NCI-H524 treated with DMSO at 0.1 percent for 48 hours (cell line): ENCODE measurements around the gene ZMIZ1.

Experiments
- DNase-seq: peaks from one replicate; lab custom pipeline; 2025; lab: John Stamatoyannopoulos, UW

Gene ZMIZ1

GRCh38 chr10:79068562-79069324 is at the start of gene ZMIZ1:
Gene ZMIZ1 (plus strand): TSS chr10:79068966. CDS start chr10:79201633, 132,667 bp downstream.
- DNase-seq: no peak

- no peak for DNase-seq
These were observed 49.2 kb upstream of the ZMIZ1 start for GRCh38 chr10:79019441-79020014.

- no peak for DNase-seq
These were observed 48.7 kb upstream of the ZMIZ1 start for GRCh38 chr10:79020015-79020491.

- no peak for DNase-seq
These were observed 48.2 kb upstream of the ZMIZ1 start for GRCh38 chr10:79020605-79021004.

- DNase-seq: no peak
These were observed 47.3 kb upstream of the ZMIZ1 start for GRCh38 chr10:79021331-79021907.

- no peak for DNase-seq
These were observed 46.7 kb upstream of the ZMIZ1 start for GRCh38 chr10:79021948-79022499.

- DNase-seq: no peak
These were observed 46.1 kb upstream of the ZMIZ1 start for GRCh38 chr10:79022565-79023230.

- DNase-seq: no peak
These were observed 45.3 kb upstream of the ZMIZ1 start for GRCh38 chr10:79023240-79024162.

GRCh38 chr10:79024296-79024695 is 44.5 kb upstream of the ZMIZ1 start:
- no peak for DNase-seq

GRCh38 chr10:79024720-79025198 is 44.0 kb upstream of the ZMIZ1 start:
- no peak for DNase-seq

- no peak for DNase-seq
These were observed 43.5 kb upstream of the ZMIZ1 start for GRCh38 chr10:79025199-79025832.

- DNase-seq: no peak
These were observed 42.4 kb upstream of the ZMIZ1 start for GRCh38 chr10:79026341-79026761.

- no peak for DNase-seq
These were observed 42.0 kb upstream of the ZMIZ1 start for GRCh38 chr10:79026806-79027146.

GRCh38 chr10:79027147-79028055 is 41.4 kb upstream of the ZMIZ1 start:
- DNase-seq: no peak

- no peak for DNase-seq
These were observed 40.7 kb upstream of the ZMIZ1 start for GRCh38 chr10:79028056-79028430.

- DNase-seq: no peak
These were observed 40.2 kb upstream of the ZMIZ1 start for GRCh38 chr10:79028451-79029010.

- DNase-seq: no peak
These were observed 39.0 kb upstream of the ZMIZ1 start for GRCh38 chr10:79029478-79030390.

GRCh38 chr10:79030705-79031104 is 38.1 kb upstream of the ZMIZ1 start:
- DNase-seq: no peak
